GM12878 (cell line): Measurements from ENCODE around the gene TMEM19. TPM values are rescaled to one million over a fixed set of nuclear protein-coding genes. Genes with fewer than 3 reads are reported as not detected.

Source experiments
- ATAC-seq: fragments of 200-7000 bp; cut with Tn5 transposase; 3 replicates; pipeline ENCODE4 v1.9.1; 2020; ENCODE audit warnings: mild to moderate bottlenecking, moderate library complexity
- BruUV-seq: library from RNA; stranded (reverse); fragments of 400-500 nt; replicated peaks from 2 replicates; lab custom pipeline; 2021; lab: Mats Ljungman, UMichigan
- CTCF ChIA-PET: fragments of 300-600 bp; sonication (Branson Sonifier 250); formaldehyde crosslinking; extraction: SDS; loops from one replicate; lab custom pipeline; 2021; ENCODE audit warnings: inconsistent platforms; lab: Yijun Ruan, JAX
- POLR2A ChIA-PET: fragments of 350-600 bp; formaldehyde crosslinking; extraction: SDS; loops from one replicate; lab custom pipeline; 2021; ENCODE audit warnings: inconsistent platforms; lab: Charles Lee
- RAD21 ChIA-PET: fragments of 300-600 bp; sonication (Branson Sonifier 250); formaldehyde crosslinking; loops from one replicate; lab custom pipeline; 2023; ENCODE audit warnings: antibody characterized with exemption; ENCODE audit not compliant: unreplicated experiment; lab: Charles Lee
- SMC1A ChIA-PET: fragments of 300-600 bp; sonication (Branson Sonifier 250); formaldehyde crosslinking; loops from one replicate; lab custom pipeline; 2023; ENCODE audit not compliant: unreplicated experiment, uncharacterized antibody; lab: Charles Lee
- DNase-seq: peaks from one replicate; pipeline ENCODE4 v3.0.0-alpha.2; 2011; ENCODE audit warnings: low read depth, low spot score
- FAIRE-seq: peaks from 3 replicates; lab custom pipeline; 2011; peaks lifted over from hg19 to GRCh38; lab: Jason Lieb, UNC
- H2AFZ ChIP-seq: 2 replicates; pipeline ENCODE4 v1.6.0; 2011; ENCODE audit warnings: low read depth, low read length, control low read depth; ENCODE audit not compliant: control insufficient read depth
- H3K27ac ChIP-seq: 2 replicates; pipeline ENCODE4 v1.5.1; 2011; ENCODE audit warnings: control low read depth; ENCODE audit not compliant: control insufficient read depth, insufficient read depth
- H3K27me3 ChIP-seq, 2 experiments: replicated peaks in 1 of 2; 2 replicates each; pipeline versions ENCODE4 v1.6.0 to v1.6.1; 2011; ENCODE audit warnings: low read length in 1 of 2; ENCODE audit not compliant: control insufficient read depth in 2 of 2, insufficient read depth in 2 of 2
- H3K36me3 ChIP-seq, 2 experiments: 2 replicates each; pipeline ENCODE4 v1.5.1; 2011; ENCODE audit warnings: low read length in 1 of 2; ENCODE audit not compliant: control insufficient read depth in 2 of 2, insufficient read depth in 2 of 2
- H3K4me1 ChIP-seq: 2 replicates; pipeline ENCODE4 v1.6.1; 2011; ENCODE audit warnings: mild to moderate bottlenecking, low read length, moderate library complexity, mixed read lengths; ENCODE audit not compliant: control insufficient read depth, insufficient read depth
- H3K4me2 ChIP-seq: 2 replicates; pipeline ENCODE4 v1.6.0; 2011; ENCODE audit warnings: control low read depth; ENCODE audit not compliant: control insufficient read depth, insufficient read depth
- H3K4me3 ChIP-seq: fragments of 200-600 bp; sonication (generic); 2 replicates; pipeline ENCODE4 v1.5.1; 2016
- H3K79me2 ChIP-seq: 2 replicates; pipeline ENCODE4 v1.6.0; 2011; ENCODE audit warnings: low read length; ENCODE audit not compliant: control insufficient read depth, insufficient read depth
- H3K9ac ChIP-seq: 2 replicates; pipeline ENCODE4 v1.8.0; 2011; ENCODE audit warnings: low read length, control low read depth, mixed read lengths; ENCODE audit not compliant: control insufficient read depth, insufficient read depth
- H3K9me3 ChIP-seq: replicated peaks from 3 replicates; pipeline ENCODE4 v1.5.1; 2011; ENCODE audit warnings: mild to moderate bottlenecking, low read length; ENCODE audit not compliant: control insufficient read depth, insufficient read depth
- H4K20me1 ChIP-seq: 2 replicates; pipeline ENCODE4 v1.6.0; 2011; ENCODE audit not compliant: control insufficient read depth, insufficient read depth
- EP300 ChIP-seq, 2 experiments: fragments of 150-350 bp in 1 of 2; IDR thresholded peaks; 2 replicates each; pipeline ENCODE4 v1.6.1; 2011 to 2012; ENCODE audit warnings: low read depth in 2 of 2, low read length in 2 of 2, borderline replicate concordance in 1 of 2, improper control_type of control experiment in 1 of 2, inconsistent platforms in 1 of 2; ENCODE audit not compliant: control insufficient read depth in 1 of 2
- IRF5 ChIP-seq: fragments of 450-650 bp; IDR thresholded peaks from 2 replicates; pipeline ENCODE4 v1.6.1; 2017; ENCODE audit warnings: borderline replicate concordance
- KDM1A ChIP-seq: fragments of 200-600 bp; sonication (generic); IDR thresholded peaks from 2 replicates; pipeline ENCODE4 v1.6.1; 2016; ENCODE audit warnings: borderline replicate concordance
- RCOR1 ChIP-seq: conservative IDR thresholded peaks from 2 replicates; pipeline ENCODE4 v1.6.1; 2012; ENCODE audit warnings: low read depth, low read length, improper control_type of control experiment
- SIN3A ChIP-seq: IDR thresholded peaks from 2 replicates; pipeline ENCODE4 v1.6.1; 2012; ENCODE audit warnings: low read depth, low read length, improper control_type of control experiment
- SP1 ChIP-seq: IDR thresholded peaks from one replicate; pipeline ENCODE4 v1.6.1; 2011; ENCODE audit warnings: low read depth, low read length
- WGBS: methylation state at CpG from one replicate; pipeline ENCODE4 v1.1.6; 2016; ENCODE audit warnings: low lambda C conversion rate; ENCODE audit not compliant: insufficient replicate concordance, insufficient coverage; ENCODE audit errors: missing lambda C conversion rate; 5-methylcytosine and 5-hydroxymethylcytosine counted together
- in situ Hi-C: fragments of 300-500 bp; cut with MboI; formaldehyde crosslinking; loops from 9 replicates; pipeline ENCODE4 v1.14.3; 2018; ENCODE audit warnings: mixed read lengths
- intact Hi-C: fragments of 100-400 bp; cut with micrococcal nuclease; formaldehyde crosslinking; loops from one replicate; pipeline ENCODE4 v1.14.2; 2022; ENCODE audit not compliant: unreplicated experiment
- polyA plus RNA-seq, 11 experiments: library from polyadenylated mRNA; depleted of rRNA in 4 of 11; unstranded in 6 of 11; stranded (reverse) in 5 of 11; fragments of >200 nt; fragmentation: Nextera tagmentation in 4 of 11; fragmentation: Illumina TruSeq in 1 of 11; extraction: Ambion mirVana in 4 of 11; extraction: Trizol in 1 of 11; gene quantifications; 1 replicate in 1 of 11; 2 replicates in 10 of 11; pipeline versions ENCODE4 v1.2.1 to v1.2.3, GENCODE V29; 2011 to 2016; ENCODE audit warnings: inconsistent platforms in 2 of 11, missing spikeins in 2 of 11, low read depth in 1 of 11
- total RNA-seq, 4 experiments: library from RNA; depleted of rRNA in 3 of 4; stranded (reverse); fragments of >200 nt in 3 of 4; fragmentation: Illumina TruSeq in 1 of 4; extraction: Trizol in 1 of 4; gene quantifications; 2 replicates each; pipeline versions ENCODE4 v1.2.1 to v1.2.3, GENCODE V29; 2013 to 2021
- TF ChIP-seq, protein P1 (sequence below): IDR thresholded peaks from 2 replicates; pipeline ENCODE4 v1.6.1; 2012; ENCODE audit warnings: low read length, inconsistent platforms

Gene TMEM19
- total and polyA plus RNA-seq, 10 of the 15 experiments (the other 5 are each of a cell fraction or from before 2014, with no cell fraction given) = 26.7 to 54.9 (median 39.3) TPM

DNA sequence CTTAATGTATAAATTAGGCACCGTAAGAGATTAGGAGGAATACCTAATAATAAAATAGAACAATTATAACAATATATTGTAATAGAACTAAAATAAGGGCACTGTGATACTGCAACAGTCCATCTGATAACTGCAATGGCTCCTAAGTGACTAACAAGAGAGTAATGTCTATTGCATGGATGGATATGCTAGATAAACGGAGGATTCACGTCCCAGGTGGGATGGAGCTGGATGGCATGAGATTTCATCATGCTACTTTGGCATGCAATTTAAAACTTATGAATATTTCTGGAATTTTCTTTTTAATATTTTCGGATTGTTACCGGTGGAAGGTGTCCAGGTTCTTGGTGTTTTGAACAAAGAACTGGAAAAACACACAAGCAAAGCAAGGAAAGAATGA is 2.2 kb upstream of the TMEM19 start:
- Histone ChIP-seq H2AFZ (no peak overlapping the region), H3K27ac (no peak overlapping the region), H3K9me3 (no peaks in the 10 kb centered on the region), H3K9ac (no peak overlapping the region), H3K27me3 (no peaks in the 10 kb centered on the region), H3K79me2 (peaks cover 24% of the 10 kb centered on the region), H3K4me1 (peaks cover 13% of the 10 kb centered on the region), H3K4me2 (no peak overlapping the region), H4K20me1 (no peaks in the 10 kb centered on the region)
- CTCF ChIA-PET = interaction anchor here (1.1 to 6.7 kb wide), 5 partner anchors 21 to 67 kb away, joined by 3 to 131 read pairs (median 37); partner anchors contain the start of genes THAP2 and ZFC3H1
- FAIRE-seq = no peak
- POLR2A ChIA-PET = interaction anchor here (6.0 kb wide), 1 partner anchor 21 kb away, joined by 93 read pairs; the partner anchor contains the start of genes THAP2 and ZFC3H1
- SMC1A ChIA-PET = interaction anchor here (1.3 to 4.6 kb wide), 2 partner anchors 63 to 64 kb away, joined by 3 to 117 read pairs; no protein-coding TSS in a partner anchor
- intact Hi-C loops = no loop called here
- RAD21 ChIA-PET = interaction anchor here (1.2 to 5.3 kb wide), 2 partner anchors 8 to 64 kb away, joined by 3 to 139 read pairs; no protein-coding TSS in a partner anchor
- BruUV-seq = no TSS peak
- no peak for DNase-seq
- WGBS = 96% methylated on average over 5 of the region's 5 CpGs
- no peak for TF ChIP-seq IRF5
- no peak for TF ChIP-seq EP300 (IDR thresholded peaks at IDR 0.05; ENCODE audit: borderline replicate concordance in 1 of 2, control insufficient read depth in 1 of 2, low read depth in 2 of 2, low read length in 2 of 2)
- TF ChIP-seq SIN3A = no peak
- TF ChIP-seq RCOR1 = no peak
- TF ChIP-seq, protein P1, sequence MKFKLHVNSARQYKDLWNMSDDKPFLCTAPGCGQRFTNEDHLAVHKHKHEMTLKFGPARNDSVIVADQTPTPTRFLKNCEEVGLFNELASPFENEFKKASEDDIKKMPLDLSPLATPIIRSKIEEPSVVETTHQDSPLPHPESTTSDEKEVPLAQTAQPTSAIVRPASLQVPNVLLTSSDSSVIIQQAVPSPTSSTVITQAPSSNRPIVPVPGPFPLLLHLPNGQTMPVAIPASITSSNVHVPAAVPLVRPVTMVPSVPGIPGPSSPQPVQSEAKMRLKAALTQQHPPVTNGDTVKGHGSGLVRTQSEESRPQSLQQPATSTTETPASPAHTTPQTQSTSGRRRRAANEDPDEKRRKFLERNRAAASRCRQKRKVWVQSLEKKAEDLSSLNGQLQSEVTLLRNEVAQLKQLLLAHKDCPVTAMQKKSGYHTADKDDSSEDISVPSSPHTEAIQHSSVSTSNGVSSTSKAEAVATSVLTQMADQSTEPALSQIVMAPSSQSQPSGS = no peak
- TF ChIP-seq SP1 = no peak
- TF ChIP-seq KDM1A = no peak
- TF ChIP-seq, all 136 proteins: peak for 0
- ATAC-seq = no peak
- Histone ChIP-seq H3K36me3 (no peaks in the 10 kb centered on the region), H3K4me3 (no peak overlapping the region)
- in situ Hi-C loops = no loop called here
